Muscle layer of duodenum (tissue), 2 donors: ENCODE results near the gene BIK.

ENCODE experiments used
- H3K27ac ChIP-seq: one replicate; pipeline ENCODE4 v1.7.0; 2013; ENCODE audit warnings: mild to moderate bottlenecking, low read length
- H3K27me3 ChIP-seq: one replicate; pipeline ENCODE4 v1.7.0; 2013; ENCODE audit warnings: low read depth, mild to moderate bottlenecking, control low read depth, low read length
- H3K36me3 ChIP-seq, 2 donors: one replicate each; pipeline ENCODE4 v1.7.0; 2013; ENCODE audit warnings: low read length in 2 of 2, control low read depth in 1 of 2, mild to moderate bottlenecking in 1 of 2; ENCODE audit not compliant: insufficient read depth in 2 of 2, control insufficient read depth in 1 of 2
- H3K4me1 ChIP-seq, 2 donors: one replicate each; pipeline ENCODE4 v1.7.0; 2013; ENCODE audit warnings: low read length in 2 of 2, mild to moderate bottlenecking in 2 of 2, control low read depth in 1 of 2, moderate library complexity in 1 of 2; ENCODE audit not compliant: insufficient read depth in 2 of 2, control insufficient read depth in 1 of 2
- H3K4me3 ChIP-seq, 2 donors: one replicate each; pipeline ENCODE4 v1.7.0; 2013; ENCODE audit warnings: low read length in 2 of 2, low read depth in 1 of 2, mild to moderate bottlenecking in 1 of 2
- H3K9me3 ChIP-seq, 2 donors: one replicate each; pipeline ENCODE4 v1.7.0; 2013; ENCODE audit warnings: low read length in 2 of 2, control low read depth in 1 of 2, mild to moderate bottlenecking in 1 of 2; ENCODE audit not compliant: control insufficient read depth in 1 of 2
- donor health status: healthy.

BIK gene

DNA sequence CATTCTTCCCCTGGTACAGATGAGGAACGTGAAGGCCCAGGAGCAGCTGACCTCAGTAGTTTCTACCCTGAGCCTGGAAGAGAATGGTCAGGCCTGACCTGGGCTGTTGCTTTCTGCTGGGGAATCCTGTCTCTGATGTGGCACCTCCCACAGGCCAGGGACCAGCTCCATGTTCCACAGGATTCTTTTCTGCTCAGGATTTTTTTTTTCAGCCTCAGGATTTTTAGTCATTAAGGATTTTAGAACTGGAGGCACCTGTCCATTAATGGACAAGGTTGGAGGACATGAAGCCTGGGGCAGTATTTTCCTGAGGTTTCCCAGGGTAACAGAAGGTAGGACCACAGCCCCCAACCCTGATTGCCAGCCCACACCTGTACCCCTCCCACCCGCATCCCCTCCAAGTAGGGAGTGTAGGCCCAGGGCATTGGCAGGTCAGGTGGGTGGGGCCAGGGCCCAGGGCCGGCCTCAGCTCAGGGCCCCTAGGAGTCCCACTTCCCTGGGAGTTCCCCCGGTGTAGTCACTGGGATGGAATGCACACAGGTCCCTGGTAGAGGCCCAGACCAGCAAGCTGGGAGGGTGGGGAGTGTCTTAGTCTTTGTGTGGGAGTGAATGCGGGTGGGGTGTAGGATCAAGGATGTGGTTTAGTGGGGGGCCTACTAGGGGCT lies 16.1 kb downstream of the BIK start:
- H3K27me3 ChIP-seq, result no peaks in the 10 kb centered on the region

DNA sequence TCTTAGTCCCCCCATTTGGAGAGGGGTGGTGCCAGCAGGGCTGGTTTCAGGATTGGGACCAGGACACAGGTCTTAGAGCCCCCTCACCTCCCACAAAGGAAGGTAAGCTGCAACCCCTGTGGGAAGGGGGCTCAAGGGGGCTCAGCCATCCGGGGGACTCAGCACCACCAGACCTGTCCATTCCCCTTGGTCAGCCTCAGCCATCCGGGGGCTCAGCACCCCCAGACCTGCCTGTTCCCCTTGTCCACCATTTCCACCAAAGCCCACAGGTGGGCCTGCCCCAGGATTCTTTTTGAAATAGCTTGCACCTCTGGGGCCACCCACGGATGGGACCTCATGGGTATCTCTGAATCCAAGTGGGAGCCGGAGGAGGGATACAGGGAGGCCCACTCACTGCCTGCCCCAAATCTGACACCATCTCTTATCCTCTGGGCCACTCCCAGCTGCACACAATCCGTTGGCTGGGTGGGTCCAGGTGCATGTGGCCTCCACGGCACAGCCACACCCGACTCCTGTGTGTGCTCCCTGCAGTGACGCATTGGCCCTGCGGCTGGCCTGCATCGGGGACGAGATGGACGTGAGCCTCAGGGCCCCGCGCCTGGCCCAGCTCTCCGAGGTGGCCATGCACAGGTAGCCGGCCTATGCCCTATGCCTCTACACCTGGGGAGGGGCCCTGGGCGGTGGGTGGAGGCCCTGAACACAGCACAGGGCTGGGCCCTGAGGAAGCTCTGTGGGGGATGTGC lies 16.8 kb downstream of the BIK start:
- H3K27me3 ChIP-seq, result no peaks in the 10 kb centered on the region

More for the DNA sequence above, 16.1 kb downstream of the BIK start:
- H3K36me3 ChIP-seq, result peaks cover 5% of the 10 kb centered on the region in 2 donors
- H3K27ac ChIP-seq, result no peak overlapping the region
- no peak overlapping the region for H3K4me3 ChIP-seq
- H3K9me3 ChIP-seq, result no peaks in the 10 kb centered on the region
- no peaks in the 10 kb centered on the region for H3K4me1 ChIP-seq

GRCh38 chr22:43128116-43128515 lies 17.6 kb downstream of the BIK start:
- Histone ChIP-seq H3K4me1 (no peaks in the 10 kb centered on the region), H3K27me3 (no peaks in the 10 kb centered on the region), H3K27ac (peak overlapping the region; percentile 45), H3K36me3 (peaks cover 5 to 18% of the 10 kb centered on the region in 2 donors), H3K4me3 (no peak overlapping the region), H3K9me3 (no peaks in the 10 kb centered on the region)

More for the DNA sequence above, 16.8 kb downstream of the BIK start:
- Histone ChIP-seq H3K4me1 (no peaks in the 10 kb centered on the region), H3K4me3 (no peak overlapping the region), H3K36me3 (peaks cover 5 to 10% of the 10 kb centered on the region in 2 donors), H3K27ac (no peak overlapping the region), H3K9me3 (no peaks in the 10 kb centered on the region)

- Histone ChIP-seq H3K27me3 (no peaks in the 10 kb centered on the region), H3K9me3 (no peaks in the 10 kb centered on the region), H3K4me3 (no peak overlapping the region), H3K36me3 (peaks cover 5 to 21% of the 10 kb centered on the region in 2 donors), H3K4me1 (no peaks in the 10 kb centered on the region), H3K27ac (peak overlapping the region; percentile 45)
These were observed 18.4 kb downstream of the BIK start for GRCh38 chr22:43128928-43129424.

- Histone ChIP-seq H3K27me3 (no peaks in the 10 kb centered on the region), H3K27ac (no peak overlapping the region), H3K4me3 (no peak overlapping the region), H3K4me1 (no peaks in the 10 kb centered on the region), H3K9me3 (no peaks in the 10 kb centered on the region), H3K36me3 (peaks cover 5 to 28% of the 10 kb centered on the region in 2 donors)
These were observed 19.2 kb downstream of the BIK start for GRCh38 chr22:43129426-43130425.

GRCh38 chr22:43131773-43132501 lies 21.4 kb downstream of the BIK start:
- Histone ChIP-seq H3K4me1 (no peaks in the 10 kb centered on the region), H3K36me3 (peaks cover 9 to 42% of the 10 kb centered on the region in 2 donors), H3K9me3 (no peaks in the 10 kb centered on the region), H3K4me3 (no peak overlapping the region), H3K27ac (no peak overlapping the region), H3K27me3 (no peaks in the 10 kb centered on the region)

GRCh38 chr22:43133401-43133800 lies 22.9 kb downstream of the BIK start:
- Histone ChIP-seq H3K27ac (no peak overlapping the region), H3K4me1 (no peaks in the 10 kb centered on the region), H3K9me3 (no peaks in the 10 kb centered on the region), H3K27me3 (no peaks in the 10 kb centered on the region), H3K4me3 (no peak overlapping the region), H3K36me3 (peaks cover 14 to 56% of the 10 kb centered on the region in 2 donors)

DNA sequence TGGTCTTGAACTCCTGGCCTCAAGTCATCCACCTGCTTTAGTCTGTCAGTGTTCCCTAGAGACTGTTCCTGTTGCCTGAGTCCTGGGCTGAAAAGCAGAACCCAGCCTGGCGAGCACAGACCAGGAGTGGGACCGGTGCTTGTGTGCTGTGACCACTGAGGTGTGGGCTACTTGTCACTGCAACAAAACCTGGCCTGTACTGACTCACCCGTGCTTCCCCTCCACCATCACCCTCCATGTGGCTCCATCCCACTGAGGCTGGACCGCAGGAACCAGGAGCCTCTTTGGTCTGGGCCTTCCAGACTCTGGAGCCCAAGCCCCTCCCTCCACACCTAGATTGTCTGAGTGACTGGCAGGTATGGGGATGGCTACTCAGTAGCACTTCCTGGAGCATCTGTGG lies 24.0 kb downstream of the BIK start:
- Histone ChIP-seq H3K9me3 (no peaks in the 10 kb centered on the region), H3K27me3 (no peaks in the 10 kb centered on the region), H3K4me1 (no peaks in the 10 kb centered on the region), H3K4me3 (no peak overlapping the region), H3K27ac (no peak overlapping the region), H3K36me3 (peaks cover 20 to 67% of the 10 kb centered on the region in 2 donors)

DNA sequence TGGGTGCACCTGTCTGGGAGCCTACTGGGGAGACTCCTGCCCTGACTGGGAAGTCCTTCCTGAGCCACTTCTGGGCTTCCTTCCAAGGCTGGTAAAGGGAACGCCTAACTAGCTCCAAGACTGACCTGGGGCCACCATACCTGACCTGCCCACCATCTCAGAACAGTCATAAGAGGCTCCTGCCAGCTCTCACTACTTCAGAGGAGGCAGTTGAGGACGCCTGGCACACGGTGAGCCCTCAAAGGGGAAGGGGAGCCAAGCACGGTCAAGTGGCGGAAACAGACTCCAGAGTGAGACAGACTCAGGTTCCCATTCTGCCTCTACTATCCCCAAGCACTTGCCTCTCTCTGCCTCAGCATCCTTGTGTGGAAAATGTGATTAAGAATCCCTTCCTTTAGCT lies 25.0 kb downstream of the BIK start:
- Histone ChIP-seq H3K4me3 (no peak overlapping the region), H3K36me3 (peaks cover 20 to 77% of the 10 kb centered on the region in 2 donors)

GRCh38 chr22:43136255-43136654 lies 25.7 kb downstream of the BIK start:
- Histone ChIP-seq H3K36me3 (peaks cover 23 to 82% of the 10 kb centered on the region in 2 donors), H3K27ac (no peak overlapping the region), H3K27me3 (no peaks in the 10 kb centered on the region), H3K4me1 (peaks cover 0 to under 1% of the 10 kb centered on the region in 2 donors), H3K9me3 (no peaks in the 10 kb centered on the region), H3K4me3 (no peak overlapping the region)

More for the DNA sequence above, 25.0 kb downstream of the BIK start:
- Histone ChIP-seq H3K9me3 (no peaks in the 10 kb centered on the region), H3K27ac (no peak overlapping the region), H3K4me1 (no peaks in the 10 kb centered on the region), H3K27me3 (no peaks in the 10 kb centered on the region)
